AG09309 (cell line): Measurements from ENCODE around the gene OR5H2.
"Not testable (repeated sequence)": the region's sequence is repeated elsewhere in the genome, so short reads cannot be mapped to it uniquely, and the experiment has no call there.

ENCODE experiments used
- DNase-seq: peaks from one replicate; pipeline ENCODE4 v3.0.0-alpha.2; 2010; ENCODE audit warnings: low read depth
- H3K4me3 ChIP-seq: 2 replicates; pipeline ENCODE4 v1.5.1; 2011; ENCODE audit warnings: mild to moderate bottlenecking, low read depth, low read length, moderate library complexity; ENCODE audit not compliant: control insufficient read depth
- TF ChIP-seq, protein P1 (sequence below): IDR thresholded peaks from 2 replicates; pipeline ENCODE4 v1.5.1; 2011; ENCODE audit warnings: mild to moderate bottlenecking, low read depth, low read length, inconsistent platforms; ENCODE audit not compliant: insufficient read depth, control insufficient read depth; ENCODE audit errors: missing control alignments

The OR5H2 gene

DNA sequence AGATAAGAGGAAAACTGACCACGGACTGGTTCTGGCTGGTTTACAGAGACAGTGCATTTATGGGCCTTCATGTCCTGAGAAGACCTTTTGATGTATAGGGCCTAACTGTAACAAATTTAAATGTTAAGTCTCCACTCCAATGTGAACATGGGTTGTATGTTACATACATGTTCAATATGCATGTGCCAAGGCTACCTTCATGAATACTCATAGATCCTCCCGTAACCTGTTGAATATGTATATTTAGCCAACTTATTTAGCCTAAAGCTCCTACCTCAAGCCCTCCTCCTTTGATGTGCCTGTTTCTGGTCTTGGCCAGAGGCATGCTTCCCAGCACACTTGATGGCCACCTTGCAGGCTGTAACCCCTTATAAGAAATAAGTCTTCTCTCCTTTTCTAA, at the start of gene OR5H2:
OR5H2 (plus strand) TSS at position 301 of the 400 bp plus-strand sequence. CDS start 398 bp downstream, outside the sequence.
- no peak for DNase-seq
- TF ChIP-seq, protein P1, sequence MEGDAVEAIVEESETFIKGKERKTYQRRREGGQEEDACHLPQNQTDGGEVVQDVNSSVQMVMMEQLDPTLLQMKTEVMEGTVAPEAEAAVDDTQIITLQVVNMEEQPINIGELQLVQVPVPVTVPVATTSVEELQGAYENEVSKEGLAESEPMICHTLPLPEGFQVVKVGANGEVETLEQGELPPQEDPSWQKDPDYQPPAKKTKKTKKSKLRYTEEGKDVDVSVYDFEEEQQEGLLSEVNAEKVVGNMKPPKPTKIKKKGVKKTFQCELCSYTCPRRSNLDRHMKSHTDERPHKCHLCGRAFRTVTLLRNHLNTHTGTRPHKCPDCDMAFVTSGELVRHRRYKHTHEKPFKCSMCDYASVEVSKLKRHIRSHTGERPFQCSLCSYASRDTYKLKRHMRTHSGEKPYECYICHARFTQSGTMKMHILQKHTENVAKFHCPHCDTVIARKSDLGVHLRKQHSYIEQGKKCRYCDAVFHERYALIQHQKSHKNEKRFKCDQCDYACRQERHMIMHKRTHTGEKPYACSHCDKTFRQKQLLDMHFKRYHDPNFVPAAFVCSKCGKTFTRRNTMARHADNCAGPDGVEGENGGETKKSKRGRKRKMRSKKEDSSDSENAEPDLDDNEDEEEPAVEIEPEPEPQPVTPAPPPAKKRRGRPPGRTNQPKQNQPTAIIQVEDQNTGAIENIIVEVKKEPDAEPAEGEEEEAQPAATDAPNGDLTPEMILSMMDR, result no peak

DNA sequence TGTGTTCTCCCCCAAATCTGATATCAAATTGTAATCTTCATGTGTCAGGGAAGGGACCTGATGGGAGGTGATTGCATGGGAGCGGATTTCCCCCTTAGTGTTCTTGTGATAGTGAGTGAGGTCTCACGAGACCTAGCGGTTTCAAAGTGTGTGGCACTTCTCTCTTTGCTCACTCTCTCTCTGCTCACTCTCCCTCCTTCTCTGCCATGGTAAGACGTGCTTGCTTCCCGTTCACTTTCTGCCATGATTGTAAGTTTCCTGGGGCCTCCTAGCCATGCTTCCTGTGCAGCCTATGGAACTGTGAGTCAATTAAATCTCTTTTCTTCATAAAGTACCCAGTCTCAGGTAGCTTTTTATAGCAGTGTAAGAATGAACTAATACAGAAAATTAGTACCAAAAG, 48.8 kb upstream of the OR5H2 start:
- TF ChIP-seq, protein P1, result no peak
- DNase-seq, result no peak
- H3K4me3 ChIP-seq, result no peak overlapping the region

More for the DNA sequence above, at the start of gene OR5H2:
- H3K4me3 ChIP-seq, result no peak within 1 kb of the TSS

DNA sequence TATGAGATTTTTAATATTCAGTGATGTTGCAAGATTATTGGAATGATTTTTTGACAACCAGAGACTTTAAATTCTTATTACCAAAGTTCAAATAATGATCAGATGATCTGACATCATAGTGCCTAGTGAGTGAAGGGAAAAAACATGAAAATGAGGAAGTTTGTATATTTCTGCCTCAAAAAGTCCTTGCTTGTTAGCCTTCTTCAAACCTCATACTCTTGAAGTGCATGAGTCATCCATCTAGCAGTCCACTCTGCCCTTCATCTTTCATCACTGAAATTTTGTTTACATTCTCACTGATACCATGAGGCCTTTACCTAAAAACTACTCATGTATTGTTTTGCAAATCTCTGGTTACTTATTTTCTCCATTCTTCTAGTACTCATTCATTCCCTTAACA, 42.2 kb upstream of the OR5H2 start:
- TF ChIP-seq, protein P1, result no peak
- H3K4me3 ChIP-seq, result no peak overlapping the region
- no peak for DNase-seq

DNA sequence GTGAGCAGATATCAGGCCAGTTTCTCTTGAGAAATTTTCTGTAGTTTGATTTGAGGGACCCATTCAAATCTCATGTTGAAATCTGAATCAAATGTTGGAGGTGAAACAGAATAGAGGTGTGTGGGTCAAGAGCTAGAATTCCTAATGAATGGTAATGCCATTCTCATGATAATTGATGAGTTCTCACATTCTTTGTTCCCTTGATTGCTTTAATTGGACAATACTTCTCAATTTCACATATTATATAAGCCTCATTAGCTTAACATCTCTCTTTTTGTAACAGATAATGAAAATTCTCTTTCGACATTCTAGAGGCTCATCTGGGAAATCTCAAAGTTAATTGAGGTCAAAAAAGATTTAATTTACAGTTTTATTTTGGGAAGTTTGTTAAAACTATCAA, 40.1 kb upstream of the OR5H2 start:
- TF ChIP-seq, protein P1, result no peak
- H3K4me3 ChIP-seq, result no peak overlapping the region
- DNase-seq, result no peak

DNA sequence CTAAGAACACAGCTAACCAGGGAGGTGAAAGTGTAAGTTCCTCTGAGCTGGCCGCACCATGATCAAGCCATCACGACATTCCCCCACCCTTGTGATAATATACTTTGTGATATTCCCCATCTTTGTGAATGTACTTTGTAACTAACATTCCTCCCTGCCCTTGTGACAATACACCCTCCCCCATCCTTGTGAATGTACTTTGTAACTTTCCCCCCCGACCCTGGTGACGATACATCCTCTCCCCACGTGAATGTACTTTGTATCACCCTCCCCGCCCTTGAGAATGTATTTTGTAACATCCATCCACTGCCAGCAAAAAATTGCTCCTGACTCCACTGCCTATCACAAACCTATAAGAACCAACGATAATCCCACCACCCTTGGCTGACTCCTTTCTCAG, 38.5 kb upstream of the OR5H2 start:
- TF ChIP-seq, protein P1, result no peak
- no peak for DNase-seq
- H3K4me3 ChIP-seq, result no peak overlapping the region

DNA sequence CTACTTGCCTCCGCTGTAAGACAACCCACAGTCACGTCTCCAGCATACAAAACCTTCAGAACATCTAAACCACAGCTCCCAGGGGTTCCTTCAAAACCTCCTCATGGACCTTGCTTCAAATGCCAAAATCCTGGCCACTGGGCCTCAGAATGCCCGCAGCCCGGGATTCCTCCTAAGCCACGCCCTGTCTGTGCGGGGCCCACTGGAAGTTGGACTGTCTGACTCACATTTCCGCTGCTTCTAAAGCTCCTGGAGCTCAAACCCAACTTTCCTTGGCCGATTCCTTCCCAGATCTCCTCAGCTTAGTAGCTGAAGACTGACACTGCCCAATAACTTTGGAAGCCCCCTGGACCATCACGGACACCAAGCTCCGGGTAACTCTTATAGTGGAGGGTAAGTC, 36.2 kb upstream of the OR5H2 start:
- no peak overlapping the region for H3K4me3 ChIP-seq
- DNase-seq, result no peak

DNA sequence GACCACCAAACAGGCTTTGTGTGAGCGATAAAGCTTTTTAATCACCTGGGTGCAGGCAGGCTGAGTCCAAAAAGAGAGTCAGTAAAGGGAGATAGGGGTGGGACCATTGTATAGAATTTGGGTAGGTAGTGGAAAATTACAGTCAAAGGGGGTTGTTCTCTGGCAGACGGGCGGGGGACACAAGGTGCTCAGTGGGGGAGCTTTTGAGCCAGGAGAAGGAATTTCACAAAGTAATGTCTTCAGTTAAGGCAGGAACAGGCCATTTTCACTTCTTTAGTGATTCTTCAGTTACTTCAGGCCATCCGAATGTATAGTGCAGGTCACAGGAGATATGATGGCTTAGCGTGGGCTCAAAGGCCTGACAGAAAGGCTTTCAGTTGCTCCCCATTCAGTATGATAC, 26.3 kb upstream of the OR5H2 start:
- DNase-seq, H3K4me3 ChIP-seq: not testable (repeated sequence)

More for the DNA sequence above, 36.2 kb upstream of the OR5H2 start:
- TF ChIP-seq, protein P1, result no peak

DNA sequence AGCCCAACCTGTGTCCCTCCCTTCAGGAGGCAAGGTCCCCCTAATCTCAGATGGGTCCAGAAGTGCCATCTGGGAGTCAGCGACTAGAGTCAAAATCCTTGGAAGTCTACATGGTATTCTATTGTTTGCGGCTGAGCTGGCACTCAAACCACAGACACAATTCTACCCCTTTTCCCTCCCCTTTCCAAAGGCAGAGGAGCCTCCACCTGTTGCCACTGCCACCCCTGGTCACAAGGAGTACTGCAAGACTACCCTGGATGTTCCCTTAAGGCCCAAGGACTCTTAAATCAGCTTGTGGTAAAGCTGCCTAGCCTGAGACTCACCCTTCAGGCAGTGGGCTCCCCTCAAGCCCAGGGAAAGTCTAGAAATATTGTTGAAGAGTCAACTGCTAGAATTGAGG, 22.6 kb upstream of the OR5H2 start:
- TF ChIP-seq, protein P1, result no peak
- H3K4me3 ChIP-seq, result no peak overlapping the region
- DNase-seq, result no peak
